H1 (cell line): Measurements from ENCODE around the gene SLC1A2. TPM values are rescaled to one million over a fixed set of nuclear protein-coding genes. Genes with fewer than 3 reads are reported as not detected.

Experiments
- POLR2A ChIP-seq, 2 experiments: IDR thresholded peaks; 1 replicate in 1 of 2; 2 replicates in 1 of 2; pipeline ENCODE4 v1.6.1; 2011; ENCODE audit warnings: low read depth in 2 of 2, low read length in 2 of 2, mild to moderate bottlenecking in 2 of 2; ENCODE audit errors: control extremely low read depth in 1 of 2
- SUZ12 ChIP-seq: fragments of 200-600 bp; sonication (generic); IDR thresholded peaks from 2 replicates; pipeline ENCODE4 v1.6.1; 2012; ENCODE audit warnings: mild to moderate bottlenecking, inconsistent platforms, low read length, moderate library complexity, mixed read lengths
- polyA plus RNA-seq, 7 experiments: library from polyadenylated mRNA; depleted of rRNA in 3 of 7; stranded (reverse) in 5 of 7; unstranded in 2 of 7; fragments of >200 nt in 5 of 7; fragments of 200-250 nt in 2 of 7; gene quantifications; 1 replicate in 5 of 7; 2 replicates in 1 of 7; 4 replicates in 1 of 7; pipeline versions ENCODE4 v1.2.1 to v1.2.3, GENCODE V29; 2011 to 2013; ENCODE audit warnings: missing spikeins in 2 of 7, mixed read lengths in 2 of 7
- total RNA-seq: library from RNA; stranded (reverse); fragmentation: NEBNext Ultra II Directional; extraction: Animal tissue kit (Norgen Biotek cat#: 25700); gene quantifications from 2 replicates; pipeline ENCODE4 v1.2.1, GENCODE V29; 2021

SLC1A2 gene
- total and polyA plus RNA-seq, 2 of the 8 experiments (the other 6 are each of a cell fraction or from before 2014, with no cell fraction given): 0.57 to 1.2 TPM

DNA sequence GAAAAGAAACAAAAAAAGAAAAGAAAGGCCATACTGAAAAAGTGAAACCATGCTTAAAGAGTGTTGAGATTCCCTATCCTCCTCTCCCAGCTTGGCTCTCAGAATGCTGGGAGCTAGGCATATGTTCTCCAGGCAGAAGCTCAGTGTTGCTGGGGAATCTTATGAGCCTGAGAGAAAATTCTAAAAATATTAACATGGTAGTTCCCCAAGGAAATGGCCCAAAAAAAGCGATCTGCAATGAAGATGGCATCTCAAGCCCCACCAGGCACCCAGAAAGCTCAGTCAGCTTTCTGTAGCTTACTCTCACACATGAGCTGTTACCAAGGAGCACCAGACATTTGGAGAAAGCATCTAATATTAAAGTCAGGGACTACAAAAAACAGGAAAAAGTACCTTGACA is 185.8 kb downstream of the SLC1A2 start (continued):
- TF ChIP-seq POLR2A (IDR thresholded peaks at IDR 0.05; ENCODE audit: control extremely low read depth in 1 of 2, low read depth in 2 of 2, low read length in 2 of 2) (no peak), SUZ12 (no peak)
